ENCODE results near the gene NRN1.
"Not testable (repeated sequence)": the region's sequence is repeated elsewhere in the genome, so short reads cannot be mapped to it uniquely, and the experiment has no call there.

The NRN1 gene, protein sequence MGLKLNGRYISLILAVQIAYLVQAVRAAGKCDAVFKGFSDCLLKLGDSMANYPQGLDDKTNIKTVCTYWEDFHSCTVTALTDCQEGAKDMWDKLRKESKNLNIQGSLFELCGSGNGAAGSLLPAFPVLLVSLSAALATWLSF

DNA sequence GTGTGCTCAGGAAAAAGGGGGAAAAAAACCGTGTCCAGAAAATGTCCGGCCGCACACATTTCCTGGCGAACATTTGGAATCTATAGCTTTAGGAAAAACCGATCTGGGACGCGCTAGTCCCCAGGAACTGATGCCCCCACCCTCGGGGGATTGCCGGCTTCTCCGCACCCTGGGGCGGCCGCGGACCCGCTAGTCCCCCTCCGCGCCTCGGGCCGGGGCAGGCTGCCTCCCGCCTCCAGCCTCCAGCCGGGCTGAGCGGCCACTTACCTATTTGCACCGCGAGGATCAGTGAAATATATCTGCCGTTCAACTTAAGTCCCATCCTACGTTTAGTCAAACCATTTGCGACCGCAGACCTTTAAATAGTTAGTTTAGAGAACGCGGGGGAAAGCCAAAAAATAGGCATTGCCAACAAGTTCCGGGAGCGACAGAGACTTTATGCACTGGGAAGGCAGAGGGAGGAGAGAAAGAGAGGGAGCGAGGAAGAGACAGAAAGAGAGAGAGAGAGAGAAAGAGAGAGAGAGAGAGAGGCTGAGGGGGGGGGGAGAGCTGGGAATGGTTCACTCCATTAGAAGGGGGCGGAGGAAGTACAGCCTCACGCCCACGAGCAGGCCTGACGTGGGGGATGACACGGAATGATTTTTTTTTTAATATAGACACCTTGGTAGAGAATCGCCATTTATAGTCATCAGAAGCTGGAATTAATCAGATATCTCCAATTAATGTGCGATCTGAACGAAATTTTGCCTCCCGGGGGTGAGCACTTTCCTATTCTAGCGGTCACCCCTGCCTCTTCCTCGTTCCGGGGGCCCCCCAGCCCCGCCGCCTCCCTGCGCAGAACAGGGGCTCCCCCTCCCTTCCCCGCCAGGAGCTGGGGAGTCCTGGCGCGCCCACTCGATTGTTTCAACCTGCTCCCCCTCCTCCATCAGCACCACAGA is at the start of gene NRN1:
Gene NRN1 (minus strand): TSS at position 498 of the 938 bp plus-strand sequence. CDS start 176 bp downstream, at position 322.
- in situ Hi-C loops (cut with MboI; ENCODE audit: low sequenced_read_pairs): no loop called here

DNA sequence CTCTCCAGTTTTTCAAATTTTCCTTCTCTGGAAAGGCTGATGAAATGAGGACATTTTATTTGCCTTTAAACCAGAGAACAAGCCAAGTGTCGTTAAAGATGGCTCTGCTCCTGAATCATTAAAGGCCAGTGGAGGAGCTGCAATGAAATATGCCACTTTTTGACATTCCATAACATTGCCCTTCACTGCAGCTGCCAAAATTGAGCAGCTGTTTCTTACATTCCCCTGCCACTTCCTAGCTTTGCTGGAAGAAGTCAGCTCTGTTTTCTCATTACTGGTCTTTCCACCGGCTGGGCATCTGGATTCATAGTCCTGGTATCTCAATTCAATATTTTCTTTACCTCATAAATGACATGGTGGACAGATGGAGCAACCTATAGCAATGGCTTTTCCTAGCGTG is 45.5 kb upstream of the NRN1 start:
- in situ Hi-C loops (cut with MboI; ENCODE audit: low sequenced_read_pairs): loop anchor here (25.0 kb wide), 1 partner anchor 460 kb away; no protein-coding TSS in a partner anchor

DNA sequence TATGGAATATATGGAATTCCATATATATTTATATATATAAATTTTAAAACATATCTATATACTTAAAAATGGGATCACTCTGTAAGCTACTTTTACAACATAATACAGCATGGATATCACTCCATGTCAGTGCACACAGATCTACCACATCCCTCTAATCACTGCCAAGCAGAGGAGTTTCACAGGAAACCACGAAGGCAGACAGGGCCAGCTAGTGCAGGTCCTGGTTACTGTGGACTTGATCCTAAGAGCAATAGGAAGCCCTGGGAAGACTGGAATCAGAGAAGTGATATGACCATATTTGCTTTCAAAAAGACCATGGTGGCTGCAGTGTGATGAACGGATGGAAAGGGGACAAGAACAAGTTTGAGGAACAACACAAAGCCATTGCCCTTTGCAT is 40.0 kb upstream of the NRN1 start:
- in situ Hi-C loops (cut with MboI; ENCODE audit: low sequenced_read_pairs): no loop called here

DNA sequence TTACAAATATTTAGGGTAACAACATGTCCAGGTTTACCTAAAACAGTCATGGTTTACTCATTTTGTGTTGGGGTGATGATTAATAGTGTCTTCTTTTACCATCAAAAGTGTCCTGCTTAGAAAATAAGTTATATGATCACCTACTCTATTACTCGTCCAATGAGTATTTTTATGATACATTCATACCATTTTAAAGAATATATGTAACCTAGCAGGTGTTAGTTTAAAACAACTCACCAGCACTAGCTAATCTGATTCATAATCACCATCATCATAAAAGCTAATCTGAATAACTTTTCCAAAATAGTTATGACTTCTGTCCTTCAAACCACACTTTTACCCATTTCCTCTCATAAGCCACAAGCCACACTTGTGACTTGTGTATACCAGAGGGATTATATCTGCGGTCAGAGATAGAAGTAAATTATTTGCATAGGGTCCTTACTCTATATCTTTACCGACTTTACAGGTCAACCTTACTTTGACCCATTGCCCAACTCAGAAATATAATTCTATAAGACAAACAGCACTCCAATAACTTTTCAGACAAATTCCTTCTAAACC is 33.3 kb upstream of the NRN1 start:
- in situ Hi-C loops (cut with MboI; ENCODE audit: low sequenced_read_pairs): no loop called here

DNA sequence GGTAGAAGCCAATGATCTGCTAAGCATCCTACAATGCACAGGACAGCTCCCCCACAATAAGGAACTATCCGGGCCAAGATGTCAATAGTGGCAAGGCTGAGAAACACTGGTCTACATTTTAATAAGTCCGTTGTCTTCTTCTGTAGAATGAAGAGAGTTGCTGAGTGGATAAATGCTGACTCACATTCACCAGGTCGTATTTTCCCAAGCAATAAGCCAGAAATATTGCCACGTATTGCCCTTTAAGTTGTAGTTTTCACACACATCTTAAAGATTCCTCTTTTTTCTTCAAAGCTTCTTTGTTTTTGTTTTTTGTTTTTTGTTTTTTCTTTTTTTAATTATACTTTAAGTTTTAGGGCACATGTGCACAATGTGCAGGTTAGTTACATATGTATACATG is 30.5 kb upstream of the NRN1 start:
- in situ Hi-C loops (cut with MboI; ENCODE audit: low sequenced_read_pairs): no loop called here

DNA sequence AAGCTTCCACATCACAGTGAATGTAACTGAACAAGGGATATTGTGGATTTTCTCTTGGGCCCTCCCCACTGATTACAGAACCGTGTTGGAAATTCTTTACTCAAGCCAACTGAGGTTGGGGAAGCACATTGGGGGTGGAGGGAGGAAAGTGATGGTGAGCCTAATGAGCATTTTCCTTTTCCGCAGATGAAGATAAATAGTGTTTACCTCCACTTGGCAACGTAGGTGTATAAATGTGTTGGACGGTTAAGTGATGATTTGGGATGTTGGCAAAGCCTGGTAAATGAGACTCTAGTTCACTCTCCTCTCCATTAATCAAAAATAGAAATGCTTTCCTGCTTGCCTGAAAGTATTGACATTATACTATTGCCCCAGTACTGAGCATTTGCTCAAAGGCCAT is 27.1 kb upstream of the NRN1 start:
- in situ Hi-C loops (cut with MboI; ENCODE audit: low sequenced_read_pairs): no loop called here

DNA sequence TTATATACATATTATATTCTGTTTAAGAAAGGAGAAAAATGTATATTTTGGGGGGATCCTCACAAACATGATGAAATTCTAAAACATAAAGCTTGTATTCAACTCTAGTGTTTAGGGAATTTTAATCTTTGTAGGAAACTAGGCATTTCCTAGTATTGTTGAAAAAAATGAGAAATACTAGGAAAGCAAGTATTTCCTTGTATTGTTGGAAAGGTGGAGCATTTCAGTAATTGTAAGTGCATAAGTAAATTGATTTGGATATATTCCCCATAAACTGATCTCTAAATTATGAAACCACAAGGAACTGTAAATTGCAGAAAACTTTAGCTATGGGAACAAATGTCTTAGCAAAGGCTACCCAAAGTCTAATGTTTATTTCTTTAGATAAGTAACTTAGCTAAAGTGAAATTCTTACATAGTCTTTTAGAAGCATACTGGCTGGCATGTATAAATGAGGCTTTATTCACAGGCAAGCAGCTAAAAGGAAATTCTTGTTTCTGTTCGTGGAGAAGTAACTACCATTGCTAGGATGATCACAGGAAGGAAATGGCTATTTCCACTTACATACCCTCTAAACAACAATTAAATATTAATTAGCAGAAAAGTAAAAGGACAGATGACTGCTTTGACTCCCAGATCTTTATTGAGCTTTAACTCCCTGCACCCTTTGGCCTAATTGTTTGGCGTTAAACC is 19.9 kb upstream of the NRN1 start:
- in situ Hi-C loops (cut with MboI; ENCODE audit: low sequenced_read_pairs): no loop called here

DNA sequence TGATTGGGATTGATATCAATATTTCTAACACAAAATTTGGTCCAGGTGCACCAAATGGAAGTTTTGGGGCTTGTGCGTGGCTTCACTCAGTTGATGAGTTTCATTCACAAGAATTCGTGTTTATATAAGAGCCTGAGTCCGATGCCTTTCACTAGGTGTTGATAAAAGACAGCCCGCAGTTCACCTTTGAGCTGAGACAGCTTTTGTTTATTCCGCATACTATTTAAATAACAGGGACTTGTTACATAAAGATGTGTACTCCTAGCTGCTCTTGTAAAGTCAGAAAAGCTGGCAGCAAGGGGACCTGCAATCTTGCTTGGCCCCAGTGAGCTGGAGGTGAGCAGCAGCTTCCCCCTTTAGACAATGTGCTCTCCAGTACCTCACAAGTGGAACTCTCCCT is 19.0 kb upstream of the NRN1 start:
- in situ Hi-C loops (cut with MboI; ENCODE audit: low sequenced_read_pairs): no loop called here

DNA sequence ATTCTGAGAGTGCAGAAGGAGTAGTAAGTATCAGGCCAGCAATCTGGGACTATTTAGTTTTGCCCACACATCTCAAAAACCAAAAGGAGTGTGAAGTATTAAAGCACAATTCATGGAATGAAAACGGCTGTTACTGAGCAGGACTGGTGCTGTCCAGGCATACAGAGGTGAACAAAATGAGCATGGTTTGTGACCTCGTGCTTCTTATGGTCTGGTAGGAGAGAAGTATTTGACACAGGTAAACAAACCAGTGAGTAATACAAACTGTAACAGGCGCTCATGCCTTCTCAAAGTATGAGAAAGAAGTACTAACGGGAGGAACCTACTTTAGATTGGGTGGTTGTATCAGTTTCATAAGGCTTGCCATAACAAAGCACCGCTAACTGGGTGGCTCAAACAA is 17.5 kb upstream of the NRN1 start:
- in situ Hi-C loops (cut with MboI; ENCODE audit: low sequenced_read_pairs): no loop called here

DNA sequence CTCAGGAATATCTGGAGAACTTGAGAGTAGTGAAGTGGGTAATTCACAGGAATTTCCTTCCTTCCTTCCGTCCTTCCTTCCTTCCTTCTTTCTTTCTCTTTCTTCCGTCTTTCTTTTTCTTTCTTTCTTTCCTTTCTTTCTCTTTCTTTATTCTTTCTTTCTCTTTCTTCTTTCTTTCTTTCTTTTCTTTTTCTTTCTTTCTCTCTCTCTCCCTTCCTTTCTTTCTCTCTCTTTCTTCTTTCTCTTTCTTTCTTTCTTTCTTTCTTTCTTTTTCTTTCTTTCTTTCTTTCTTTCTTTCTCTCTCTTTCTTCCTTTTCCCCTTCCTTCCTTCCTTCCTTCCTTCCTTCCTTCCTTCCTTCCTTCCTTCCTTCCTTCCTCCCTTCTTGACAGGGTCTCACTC is 16.1 kb upstream of the NRN1 start:
- in situ Hi-C loops (cut with MboI; ENCODE audit: low sequenced_read_pairs): not testable (repeated sequence)

DNA sequence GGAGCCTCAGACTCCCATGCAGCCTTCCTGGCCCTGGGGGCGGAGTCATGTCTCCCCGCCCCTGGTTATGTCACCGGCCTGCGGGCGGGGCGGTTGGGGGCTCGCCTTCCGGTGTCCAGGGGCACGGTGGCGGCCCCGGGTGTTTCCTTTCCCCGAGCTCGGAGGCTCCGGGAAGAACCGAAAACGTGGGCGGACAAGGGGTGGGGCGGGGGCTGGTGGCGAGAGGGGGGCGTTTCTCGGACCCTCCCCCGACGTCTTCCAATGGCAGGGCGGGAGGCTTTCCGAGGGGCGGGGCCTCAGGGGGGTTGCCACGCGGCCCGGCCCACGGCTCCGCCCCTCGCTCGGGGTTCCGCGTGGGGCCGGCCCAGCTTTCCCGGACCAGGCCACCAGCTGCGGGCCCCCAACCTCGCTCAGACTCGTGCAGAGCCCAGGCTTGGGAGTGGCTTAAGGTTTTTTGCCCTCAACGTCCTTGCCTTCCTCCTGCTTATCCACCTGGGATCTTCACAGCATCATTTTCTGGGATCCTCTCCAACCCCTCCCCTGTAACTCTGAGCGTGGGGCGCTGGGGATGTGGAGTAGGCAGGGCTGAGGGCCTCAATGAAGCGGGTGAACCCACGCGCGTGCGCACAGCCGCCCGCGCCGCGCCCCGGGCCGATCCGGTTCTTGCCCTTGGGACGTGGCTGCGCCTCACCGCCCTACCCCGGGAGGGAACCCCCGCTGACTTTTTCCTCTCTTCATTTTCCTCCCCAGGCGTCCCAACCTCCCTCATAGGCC is 2.1 kb upstream of the NRN1 start:
- in situ Hi-C loops (cut with MboI; ENCODE audit: low sequenced_read_pairs): no loop called here

DNA sequence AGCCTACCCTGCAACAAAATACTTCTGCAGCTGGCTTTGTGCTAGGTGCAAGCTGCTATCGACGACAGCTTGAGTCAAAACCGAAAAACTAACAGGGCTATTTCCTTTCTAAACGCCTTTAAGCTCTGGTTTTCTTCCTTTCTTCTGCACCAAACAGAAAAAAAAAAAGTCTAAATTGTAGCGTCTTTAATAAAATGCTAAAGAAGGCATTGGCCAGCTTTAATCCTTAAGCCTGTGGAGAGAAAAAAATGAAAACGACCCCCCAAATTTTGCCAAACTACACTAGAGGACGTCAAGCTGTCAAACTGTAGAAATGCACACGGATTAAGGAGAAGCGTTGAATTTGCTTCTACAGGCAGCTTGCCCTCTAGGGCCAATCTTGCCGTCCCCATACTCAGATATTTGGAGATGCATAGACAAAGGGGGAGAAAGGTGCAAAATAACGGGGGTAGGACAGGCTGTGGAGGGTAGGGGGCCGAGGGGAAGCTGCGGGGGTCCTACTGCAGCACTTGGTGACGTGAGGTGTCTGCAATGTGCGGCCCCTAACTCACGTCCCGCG is 1.4 kb upstream of the NRN1 start:
- in situ Hi-C loops (cut with MboI; ENCODE audit: low sequenced_read_pairs): no loop called here

DNA sequence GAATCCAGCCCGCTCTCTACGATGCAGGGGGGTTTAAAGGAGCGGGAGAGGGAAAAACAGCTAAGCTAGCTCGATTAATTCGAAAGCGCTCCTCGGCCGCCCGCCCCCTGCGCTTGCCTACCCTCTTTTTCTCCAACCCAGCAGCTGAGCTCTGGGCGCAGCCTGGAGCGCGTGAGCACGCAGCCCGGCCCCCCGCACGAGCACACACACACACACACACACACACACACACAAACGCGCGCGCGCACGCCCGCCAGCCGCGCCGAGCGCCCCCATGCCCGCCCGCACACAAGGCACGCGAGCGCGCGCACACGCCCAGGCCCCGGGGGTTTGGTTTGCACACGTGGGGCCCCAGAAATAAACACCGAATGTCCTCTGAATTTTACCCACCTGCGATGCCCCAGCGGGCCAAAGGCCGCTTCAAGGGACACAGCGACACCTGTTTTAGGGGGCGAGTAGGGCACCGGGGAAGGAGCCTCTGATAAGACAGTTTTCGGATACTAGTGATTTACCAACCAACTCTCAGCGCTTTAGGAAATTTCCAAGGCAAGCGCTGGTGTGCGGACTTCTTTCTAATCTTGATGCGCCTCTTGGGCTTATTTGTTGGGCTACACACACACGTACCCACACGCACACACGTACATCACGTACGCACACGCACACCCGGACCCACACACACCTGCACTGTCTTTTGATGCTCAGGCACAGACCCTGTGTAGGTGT is 802 bp upstream of the NRN1 start:
- in situ Hi-C loops (cut with MboI; ENCODE audit: low sequenced_read_pairs): no loop called here

DNA sequence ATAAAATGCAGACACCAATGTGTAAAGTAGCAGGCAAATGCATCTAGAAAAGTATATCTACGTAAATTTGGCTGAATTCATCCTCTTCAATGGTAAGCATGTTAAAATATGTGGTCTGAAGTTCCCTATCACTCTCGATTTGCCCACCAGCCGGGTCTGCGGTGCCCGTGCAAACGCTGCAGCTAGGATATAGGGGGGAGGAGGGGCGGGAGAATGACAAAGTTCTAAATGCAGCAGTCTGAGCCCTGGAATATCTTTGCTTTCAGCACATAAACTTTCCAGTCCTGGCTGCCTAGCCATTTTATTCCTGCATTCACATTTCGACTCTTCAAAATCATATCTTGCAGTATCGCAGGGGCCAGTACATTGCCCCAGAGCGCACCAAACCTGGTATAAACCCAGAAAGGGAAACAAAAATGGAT is 708 bp downstream of the NRN1 start:
- in situ Hi-C loops (cut with MboI; ENCODE audit: low sequenced_read_pairs): no loop called here

DNA sequence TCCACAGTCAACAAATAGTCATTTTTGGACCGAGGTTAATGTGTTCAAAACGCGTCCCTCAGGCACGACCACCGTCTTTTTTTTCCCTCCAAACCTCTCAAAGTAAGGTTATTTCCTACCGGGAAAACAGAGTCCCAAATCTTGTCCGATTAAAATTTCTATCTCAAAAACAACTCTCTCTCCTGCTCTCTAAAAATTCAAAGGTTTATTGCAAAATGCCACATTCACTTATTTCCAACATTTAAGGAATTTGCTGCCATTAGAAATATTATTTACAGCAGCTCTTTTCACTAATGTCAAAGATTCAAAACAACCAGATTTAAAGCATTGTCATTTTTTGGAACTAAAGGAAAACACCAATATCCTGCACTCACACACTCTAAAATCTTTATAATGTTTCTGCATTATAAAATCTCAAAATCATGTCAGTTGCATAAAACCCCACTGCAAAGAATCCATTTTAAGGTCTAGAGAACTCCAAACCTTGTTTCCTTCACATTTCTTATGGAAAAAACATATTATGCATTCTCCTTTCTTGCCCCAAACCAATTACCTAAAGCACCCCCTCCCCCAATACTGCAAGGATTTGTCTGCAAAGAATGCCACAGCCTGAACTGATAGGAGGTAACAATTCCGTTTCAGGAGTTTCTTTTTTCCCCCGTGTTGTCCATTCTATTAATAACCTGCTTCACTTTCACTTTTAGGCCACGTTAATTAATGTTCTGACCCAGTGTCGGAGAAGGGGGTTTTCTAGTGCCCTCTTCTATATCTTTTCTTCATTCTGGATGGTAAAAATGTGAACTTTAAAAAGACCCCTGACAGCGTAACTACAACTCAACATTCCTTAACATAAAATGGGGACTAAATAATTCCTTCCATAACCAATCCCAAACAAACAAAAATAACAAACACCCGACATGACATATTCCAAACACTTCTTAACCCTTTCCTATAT is 1.4 kb downstream of the NRN1 start:
- in situ Hi-C loops (cut with MboI; ENCODE audit: low sequenced_read_pairs): no loop called here

DNA sequence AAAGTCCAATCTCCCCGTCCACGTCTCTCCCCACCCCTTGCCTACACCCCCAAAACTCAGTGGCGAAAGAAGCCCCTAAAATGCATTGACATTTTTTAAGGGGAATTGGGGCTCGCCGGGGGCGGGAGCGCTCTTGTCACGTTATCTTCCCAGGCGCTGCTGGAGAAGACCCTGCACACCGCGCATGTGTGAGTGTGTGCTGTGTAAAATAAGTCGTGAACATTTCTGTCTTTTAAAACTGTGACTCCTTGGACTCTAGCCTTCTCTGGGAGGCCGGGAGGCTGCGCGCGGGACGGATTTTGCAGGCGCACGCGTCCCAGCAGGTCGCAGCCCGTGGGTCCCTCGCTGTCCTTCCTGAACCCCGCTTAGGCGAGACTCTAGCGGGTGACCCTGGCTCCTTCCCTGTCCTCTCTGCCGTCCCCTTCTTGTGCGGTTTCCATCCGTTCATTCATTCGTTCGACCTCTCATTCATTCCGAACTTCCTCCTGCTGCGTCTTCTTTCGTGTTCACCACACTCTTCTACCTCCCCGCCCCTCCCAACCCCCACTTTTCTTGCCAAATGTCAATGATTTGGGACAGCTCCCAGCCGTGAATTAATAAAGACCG is 2.2 kb downstream of the NRN1 start:
- in situ Hi-C loops (cut with MboI; ENCODE audit: low sequenced_read_pairs): no loop called here

DNA sequence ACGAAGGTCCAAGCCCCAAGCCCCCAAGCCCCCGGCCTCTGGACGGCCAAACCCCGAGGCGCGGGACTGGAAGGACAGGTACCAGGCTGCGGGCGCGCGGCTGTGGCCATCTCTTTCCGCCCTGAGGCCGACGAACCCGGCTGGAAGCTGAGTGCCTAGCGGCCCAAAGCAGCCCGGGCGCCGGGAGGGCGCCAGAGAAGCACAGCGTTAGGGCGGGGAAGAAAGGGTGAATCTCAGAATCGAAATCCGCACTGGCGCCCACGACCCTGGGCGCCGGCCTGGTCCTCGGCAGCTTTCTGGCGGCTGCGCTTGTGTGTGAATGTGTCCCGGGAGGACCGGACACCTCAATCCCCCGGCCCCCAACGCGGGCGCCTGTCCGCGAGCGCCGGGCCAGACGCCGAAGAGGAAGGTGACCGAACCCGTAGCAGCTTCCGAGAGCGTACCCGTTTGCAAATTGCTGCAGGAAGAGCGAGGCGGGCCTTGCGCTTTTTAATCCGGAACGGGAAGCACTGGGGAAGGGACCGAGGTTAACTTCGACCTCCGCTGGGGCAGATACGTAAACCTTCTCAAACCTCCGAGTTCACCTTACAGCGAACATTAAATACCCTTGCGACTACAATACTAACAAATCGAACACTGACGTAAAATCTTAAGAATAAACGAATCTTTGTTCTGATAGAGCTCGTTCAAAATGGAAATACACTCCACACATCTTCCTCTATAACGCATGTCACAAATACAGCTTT is 2.9 kb downstream of the NRN1 start:
- in situ Hi-C loops (cut with MboI; ENCODE audit: low sequenced_read_pairs): no loop called here
